IMR-90 (cell line): Measurements from ENCODE around the gene ANKRD40CL. TPM values are rescaled to one million over a fixed set of nuclear protein-coding genes. Genes with fewer than 3 reads are reported as not detected.
A peak's percentile ranks its signal among the peaks of the same experiment; 100 is the strongest.

Experiments
- ATAC-seq: fragments of 200-7000 bp; cut with Tn5 transposase; 2 replicates; pipeline ENCODE4 v1.9.1; 2020; ENCODE audit warnings: low read depth, mild to moderate bottlenecking, moderate library complexity
- BruUV-seq: library from RNA; stranded (reverse); fragments of 400-500 nt; replicated peaks from 2 replicates; lab custom pipeline; 2021; lab: Mats Ljungman, UMichigan
- CTCF ChIA-PET: fragments of 300-600 bp; formaldehyde crosslinking; extraction: SDS; loops from one replicate; lab custom pipeline; 2021; ENCODE audit warnings: antibody characterized with exemption; lab: Yijun Ruan, JAX
- POLR2A ChIA-PET: fragments of 300-600 bp; sonication (Branson Sonifier 250); formaldehyde crosslinking; loops from one replicate; lab custom pipeline; 2022; ENCODE audit warnings: antibody characterized with exemption; ENCODE audit not compliant: unreplicated experiment; lab: Charles Lee
- DNase-seq: peaks from one replicate; pipeline ENCODE4 v3.0.0; 2013
- H2AFZ ChIP-seq: replicated peaks from 2 replicates; pipeline ENCODE3; 2013; ENCODE audit warnings: low read length, mild to moderate bottlenecking; ENCODE audit not compliant: poor library complexity
- H2AK5ac ChIP-seq: 2 replicates; pipeline ENCODE4 v1.6.1; 2013; ENCODE audit warnings: low read depth, low read length, inconsistent platforms
- H2AK9ac ChIP-seq: replicated peaks from 2 replicates; pipeline ENCODE3; 2013; ENCODE audit warnings: mild to moderate bottlenecking, low read depth, low read length, moderate library complexity; ENCODE audit not compliant: poor library complexity
- H2BK120ac ChIP-seq: 2 replicates; pipeline ENCODE4 v1.6.1; 2013; ENCODE audit warnings: low read depth, low read length, inconsistent platforms
- H2BK15ac ChIP-seq: 3 replicates; pipeline ENCODE4 v1.6.1; 2013; ENCODE audit warnings: low read depth, low read length, inconsistent platforms
- H2BK20ac ChIP-seq: 2 replicates; pipeline ENCODE4 v1.6.1; 2013; ENCODE audit warnings: low read depth, mild to moderate bottlenecking, inconsistent platforms, low read length, moderate library complexity
- H2BK5ac ChIP-seq: 2 replicates; pipeline ENCODE4 v1.6.1; 2013; ENCODE audit warnings: mild to moderate bottlenecking, low read depth, low read length, inconsistent platforms; ENCODE audit not compliant: poor library complexity, severe bottlenecking
- H3K14ac ChIP-seq: replicated peaks from 2 replicates; pipeline ENCODE4 v1.6.1; 2013; ENCODE audit warnings: low read depth, low read length, inconsistent platforms
- H3K18ac ChIP-seq: 2 replicates; pipeline ENCODE4 v1.6.1; 2013; ENCODE audit warnings: low read depth, low read length, control low read depth
- H3K23ac ChIP-seq: 2 replicates; pipeline ENCODE4 v1.6.1; 2013; ENCODE audit warnings: low read depth, low read length, inconsistent platforms
- H3K27ac ChIP-seq: 2 replicates; pipeline ENCODE4 v1.5.1; 2013; ENCODE audit warnings: mild to moderate bottlenecking, control low read depth, low read length; ENCODE audit not compliant: insufficient read depth
- H3K27me3 ChIP-seq: 2 replicates; pipeline ENCODE4 v1.6.1; 2013; ENCODE audit warnings: low read length; ENCODE audit not compliant: control insufficient read depth, insufficient read depth
- H3K36me3 ChIP-seq: 2 replicates; pipeline ENCODE4 v1.6.1; 2013; ENCODE audit warnings: low read length, mixed read lengths; ENCODE audit not compliant: control insufficient read depth, insufficient read depth
- H3K4ac ChIP-seq: 2 replicates; pipeline ENCODE4 v1.6.1; 2013; ENCODE audit warnings: low read depth, low read length, inconsistent platforms
- H3K4me1 ChIP-seq: 2 replicates; pipeline ENCODE4 v1.6.1; 2013; ENCODE audit warnings: low read length, mixed read lengths; ENCODE audit not compliant: control insufficient read depth, insufficient read depth
- H3K4me2 ChIP-seq: 2 replicates; pipeline ENCODE4 v1.6.1; 2013; ENCODE audit warnings: low read depth, mild to moderate bottlenecking, control low read depth, low read length, moderate library complexity
- H3K4me3 ChIP-seq: 2 replicates; pipeline ENCODE4 v1.5.1; 2013; ENCODE audit warnings: low read depth, mild to moderate bottlenecking, control low read depth, low read length, moderate library complexity; ENCODE audit not compliant: insufficient read depth
- H3K56ac ChIP-seq: 2 replicates; pipeline ENCODE4 v1.6.1; 2013; ENCODE audit warnings: low read length, inconsistent platforms; ENCODE audit not compliant: insufficient read depth; ENCODE audit errors: extremely low read depth
- H3K79me1 ChIP-seq, 2 experiments: 2 replicates each; pipeline ENCODE4 v1.6.1; 2013; ENCODE audit warnings: low read length in 2 of 2, inconsistent platforms in 1 of 2, low read depth in 1 of 2
- H3K9ac ChIP-seq: 2 replicates; pipeline ENCODE4 v1.6.1; 2013; ENCODE audit warnings: low read depth, low read length, control low read depth
- H3K9me1 ChIP-seq: 2 replicates; pipeline ENCODE4 v1.6.1; 2013; ENCODE audit warnings: low read length, inconsistent platforms; ENCODE audit not compliant: insufficient read depth
- H3K9me3 ChIP-seq: 2 replicates; pipeline ENCODE4 v1.6.1; 2013; ENCODE audit warnings: low read length; ENCODE audit not compliant: control insufficient read depth, insufficient read depth
- H4K20me1 ChIP-seq: 2 replicates; pipeline ENCODE4 v1.6.1; 2013; ENCODE audit warnings: low read length, inconsistent platforms; ENCODE audit not compliant: insufficient read depth
- H4K5ac ChIP-seq: 2 replicates; pipeline ENCODE4 v1.6.1; 2013; ENCODE audit warnings: mild to moderate bottlenecking, low read depth, low read length, control low read depth
- H4K8ac ChIP-seq, 2 experiments: 2 replicates each; pipeline ENCODE4 v1.6.1; 2013; ENCODE audit warnings: low read depth in 2 of 2, low read length in 2 of 2, control low read depth in 1 of 2, inconsistent platforms in 1 of 2
- H4K91ac ChIP-seq: 2 replicates; pipeline ENCODE4 v1.6.1; 2013; ENCODE audit warnings: low read depth, low read length, inconsistent platforms; ENCODE audit not compliant: insufficient read depth
- BHLHE40 ChIP-seq: fragments of 150-350 bp; IDR thresholded peaks from 2 replicates; pipeline ENCODE4 v1.6.1; 2016; ENCODE audit warnings: mild to moderate bottlenecking, low read depth, low read length
- CEBPB ChIP-seq: IDR thresholded peaks from 2 replicates; pipeline ENCODE4 v1.6.1; 2012; ENCODE audit warnings: low read depth, low read length, improper control_type of control experiment
- CHD1 ChIP-seq: IDR thresholded peaks from 2 replicates; pipeline ENCODE4 v1.6.1; 2012; ENCODE audit warnings: low read depth, low read length, improper control_type of control experiment
- CTCF ChIP-seq: conservative IDR thresholded peaks from 2 replicates; pipeline ENCODE4 v1.5.1; 2012; ENCODE audit warnings: mild to moderate bottlenecking, low read depth, low read length, improper control_type of control experiment
- ELK1 ChIP-seq: fragments of 150-350 bp; IDR thresholded peaks from 2 replicates; pipeline ENCODE4 v1.6.1; 2016; ENCODE audit warnings: low read depth, mild to moderate bottlenecking, low read length, moderate library complexity, borderline replicate concordance
- FOS ChIP-seq: fragments of 150-350 bp; IDR thresholded peaks from 2 replicates; pipeline ENCODE4 v1.6.1; 2016; ENCODE audit warnings: low read depth, low read length
- MAFK ChIP-seq: IDR thresholded peaks from 2 replicates; pipeline ENCODE4 v1.6.1; 2012; ENCODE audit warnings: low read depth, low read length, improper control_type of control experiment
- MAZ ChIP-seq: IDR thresholded peaks from 2 replicates; pipeline ENCODE4 v1.6.1; 2012; ENCODE audit warnings: low read depth, mild to moderate bottlenecking, low read length, improper control_type of control experiment, moderate library complexity, borderline replicate concordance
- MXI1 ChIP-seq: IDR thresholded peaks from 2 replicates; pipeline ENCODE4 v1.6.1; 2012; ENCODE audit warnings: low read depth, mild to moderate bottlenecking, low read length, moderate library complexity, borderline replicate concordance
- NFE2L2 ChIP-seq: fragments of 150-350 bp; IDR thresholded peaks from 2 replicates; pipeline ENCODE4 v1.6.1; 2016; ENCODE audit warnings: low read depth, mild to moderate bottlenecking, low read length
- POLR2A ChIP-seq: IDR thresholded peaks from 2 replicates; pipeline ENCODE4 v1.6.1; 2012; ENCODE audit warnings: mild to moderate bottlenecking, low read depth, low read length
- RAD21 ChIP-seq: IDR thresholded peaks from 2 replicates; pipeline ENCODE4 v1.6.1; 2012; ENCODE audit warnings: low read length, improper control_type of control experiment
- RCOR1 ChIP-seq: IDR thresholded peaks from 2 replicates; pipeline ENCODE4 v1.6.1; 2012; ENCODE audit warnings: mild to moderate bottlenecking, low read length, improper control_type of control experiment; ENCODE audit not compliant: insufficient replicate concordance
- RFX5 ChIP-seq: IDR thresholded peaks from 2 replicates; pipeline ENCODE4 v1.8.0; 2012; ENCODE audit warnings: low read depth, mild to moderate bottlenecking, low read length, moderate library complexity
- SMC3 ChIP-seq: fragments of 150-350 bp; IDR thresholded peaks from 2 replicates; pipeline ENCODE4 v1.6.1; 2016; ENCODE audit warnings: low read depth, mild to moderate bottlenecking, antibody characterized with exemption, low read length, moderate library complexity
- USF2 ChIP-seq: fragments of 150-350 bp; IDR thresholded peaks from 2 replicates; pipeline ENCODE4 v1.6.1; 2017; ENCODE audit warnings: mild to moderate bottlenecking, antibody characterized with exemption, low read length, low read depth
- WGBS, 2 experiments: methylation state at CpG; one replicate each; pipeline versions ENCODE4 v1.1.5 to v1.1.7; 2013; ENCODE audit warnings: missing lambda C conversion rate in 2 of 2; ENCODE audit not compliant: insufficient read length in 1 of 2; ENCODE audit errors: extremely low coverage in 2 of 2; 5-methylcytosine and 5-hydroxymethylcytosine counted together
- dilution Hi-C: fragments of 300-500 bp; cut with HindIII; formaldehyde crosslinking; loops from one replicate; pipeline ENCODE4 v1.14.3; 2018; ENCODE audit warnings: low sequenced_read_pairs; ENCODE audit not compliant: unreplicated experiment
- in situ Hi-C: fragments of 300-500 bp; cut with MboI; formaldehyde crosslinking; loops from 3 replicates; pipeline ENCODE4 v1.14.3; 2019; ENCODE audit warnings: low sequenced_read_pairs, inconsistent platforms, mixed read lengths
- intact Hi-C: fragments of 100-400 bp; cut with micrococcal nuclease; formaldehyde crosslinking; loops from 2 replicates; pipeline ENCODE4 v1.10.0; 2022
- polyA plus RNA-seq, 3 experiments: library from polyadenylated mRNA; depleted of rRNA; stranded (reverse); fragments of >200 nt; gene quantifications; 2 replicates each; pipeline ENCODE4 v1.2.3, GENCODE V29; 2012; ENCODE audit warnings: low replicate concordance in 1 of 3
- total RNA-seq: library from RNA; depleted of rRNA; stranded (reverse); fragments of >200 nt; gene quantifications from 2 replicates; pipeline ENCODE4 v1.2.3, GENCODE V29; 2012

Gene ANKRD40CL
- total and polyA plus RNA-seq, 2 of the 4 experiments (the other 2 are of a cell fraction) = not detected

GRCh38 chr17:50722746-50723145 is 44.6 kb downstream of the ANKRD40CL start:
- CTCF ChIA-PET = no interaction called here
- H2BK5ac ChIP-seq = no peak overlapping the region
- ATAC-seq = no peak
- no peak overlapping the region for H3K4ac ChIP-seq
- H3K9me1 ChIP-seq = peaks cover 8% of the 10 kb centered on the region
- H3K14ac ChIP-seq = no peak overlapping the region
- 100% methylated on average over 1 of the region's 3 CpGs; no CpG with 5 or more reads in 1 of the 2 experiments for WGBS, 2 experiments
- 0 out of 2 replicates have a peak, but pooled peaks cover 3% of the 10 kb centered on the region for H3K36me3 ChIP-seq
- no peak overlapping the region for H2BK15ac ChIP-seq
- H3K27me3 ChIP-seq = no peaks in the 10 kb centered on the region
- no peak overlapping the region for H3K27ac ChIP-seq
- H2BK120ac ChIP-seq = no peak overlapping the region
- intact Hi-C loops (no loop called here), in situ Hi-C loops (no loop called here), dilution Hi-C loops (no loop called here)
- no peak overlapping the region for H4K5ac ChIP-seq
- H3K79me1 ChIP-seq = peaks cover 0 to 30% of the 10 kb centered on the region in 2 experiments; a peak in 2 of 4 replicates
- DNase-seq = no peak
- no peak overlapping the region for H2AK5ac ChIP-seq
- no peak overlapping the region for H3K18ac ChIP-seq
- no peak overlapping the region for H3K9ac ChIP-seq
- no peak overlapping the region for H2BK20ac ChIP-seq
- POLR2A ChIA-PET = no interaction called here
- H2AFZ ChIP-seq = no peak overlapping the region
- H3K23ac ChIP-seq = peak overlapping the region; percentile 41; the same call in 1 of the 2 replicates
- H4K91ac ChIP-seq = no peak overlapping the region
- TF ChIP-seq RCOR1 (no peak), NFE2L2 (no peak), CTCF (no peak), CEBPB (no peak), SMC3 (no peak), BHLHE40 (no peak), POLR2A (no peak), MAFK (no peak), FOS (no peak), RFX5 (no peak), MAZ (no peak), RAD21 (no peak), CHD1 (no peak), USF2 (no peak), MXI1 (no peak), ELK1 (no peak)
- no peak overlapping the region for H3K56ac ChIP-seq
- H3K4me3 ChIP-seq = no peak overlapping the region
- H4K8ac ChIP-seq = no peak overlapping the region
- H3K4me2 ChIP-seq = peak overlapping the region; percentile 33; the same call in 1 of the 2 replicates
- H3K4me1 ChIP-seq = peaks cover 2% of the 10 kb centered on the region; the same call in 1 of the 2 replicates
- no peak overlapping the region for H2AK9ac ChIP-seq
- H4K20me1 ChIP-seq = peaks cover 79% of the 10 kb centered on the region
- BruUV-seq = no TSS peak
- no peaks in the 10 kb centered on the region for H3K9me3 ChIP-seq
